Fibroblast of skin of right quadriceps (primary cell): Measurements from ENCODE around the gene LAMA5.

ENCODE experiments used
- DNase-seq: peaks from one replicate; pipeline ENCODE4 v3.0.0-alpha.2; 2013

The LAMA5 gene

DNA sequence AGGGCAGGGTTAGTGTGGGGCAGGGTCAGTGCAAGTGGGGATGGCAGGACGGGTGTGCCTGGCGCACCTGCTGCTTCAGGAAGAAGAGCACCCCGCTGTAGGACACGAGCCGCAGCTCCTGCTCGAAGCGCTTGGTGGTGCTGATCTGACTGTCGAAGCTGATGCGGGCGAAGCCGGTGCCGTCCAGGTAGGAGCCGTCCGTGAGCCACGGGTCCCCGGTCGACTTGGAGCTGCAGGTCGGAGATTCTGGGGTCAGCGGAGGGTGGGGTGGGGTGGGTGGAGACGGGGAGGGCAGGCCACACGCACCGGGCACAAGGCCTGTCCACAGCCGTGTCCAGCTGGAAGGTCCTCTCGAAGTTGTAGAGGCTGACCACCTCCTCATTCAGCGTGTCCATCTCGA lies 54.1 kb downstream of the LAMA5 start:
- DNase-seq, result no peak

DNA sequence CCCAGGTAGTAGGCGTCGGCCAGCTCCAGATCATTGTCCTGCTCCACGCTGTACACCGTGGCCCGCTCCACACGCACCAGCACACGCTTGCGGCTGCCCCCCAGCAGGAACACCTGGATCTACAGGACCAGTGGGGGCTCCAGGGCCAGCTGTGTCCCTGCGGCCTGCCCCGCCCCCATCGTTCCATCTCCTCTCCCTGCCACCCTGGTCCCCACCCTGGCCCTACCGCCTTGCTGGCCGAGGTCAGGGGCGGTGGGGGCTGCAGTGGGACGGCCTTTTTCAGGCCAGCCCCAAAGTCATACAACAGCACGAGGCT lies 54.5 kb downstream of the LAMA5 start:
- no peak for DNase-seq

- DNase-seq, result no peak
Observed at GRCh38 chr20:62311832-62312661, 55.1 kb downstream of the LAMA5 start.

- DNase-seq, result no peak
Observed at GRCh38 chr20:62311150-62311549, 56.0 kb downstream of the LAMA5 start.

DNA sequence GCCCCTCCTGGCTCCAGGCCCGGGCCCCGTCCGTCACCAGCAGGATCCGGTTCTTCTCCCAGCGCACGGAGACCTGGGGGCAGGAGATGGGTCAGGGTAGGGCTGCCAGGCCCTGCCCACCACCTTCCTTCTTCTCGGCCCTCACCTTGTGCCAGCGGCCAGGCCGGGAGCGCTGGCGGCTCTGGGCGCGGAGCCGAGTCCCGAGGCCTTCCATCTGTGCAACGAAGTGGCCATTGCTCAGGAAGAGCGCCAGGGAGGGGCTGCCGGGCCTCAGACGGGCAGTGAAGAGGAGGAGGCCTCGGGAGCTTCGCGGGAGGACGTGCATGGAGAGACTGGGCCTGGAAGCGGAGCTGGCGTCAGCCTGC lies 56.4 kb downstream of the LAMA5 start:
- DNase-seq, result no peak

- DNase-seq, result no peak
Observed at GRCh38 chr20:62309947-62310756, 57.0 kb downstream of the LAMA5 start.

GRCh38 chr20:62309198-62309944 lies 57.7 kb downstream of the LAMA5 start:
- DNase-seq, result no peak

DNA sequence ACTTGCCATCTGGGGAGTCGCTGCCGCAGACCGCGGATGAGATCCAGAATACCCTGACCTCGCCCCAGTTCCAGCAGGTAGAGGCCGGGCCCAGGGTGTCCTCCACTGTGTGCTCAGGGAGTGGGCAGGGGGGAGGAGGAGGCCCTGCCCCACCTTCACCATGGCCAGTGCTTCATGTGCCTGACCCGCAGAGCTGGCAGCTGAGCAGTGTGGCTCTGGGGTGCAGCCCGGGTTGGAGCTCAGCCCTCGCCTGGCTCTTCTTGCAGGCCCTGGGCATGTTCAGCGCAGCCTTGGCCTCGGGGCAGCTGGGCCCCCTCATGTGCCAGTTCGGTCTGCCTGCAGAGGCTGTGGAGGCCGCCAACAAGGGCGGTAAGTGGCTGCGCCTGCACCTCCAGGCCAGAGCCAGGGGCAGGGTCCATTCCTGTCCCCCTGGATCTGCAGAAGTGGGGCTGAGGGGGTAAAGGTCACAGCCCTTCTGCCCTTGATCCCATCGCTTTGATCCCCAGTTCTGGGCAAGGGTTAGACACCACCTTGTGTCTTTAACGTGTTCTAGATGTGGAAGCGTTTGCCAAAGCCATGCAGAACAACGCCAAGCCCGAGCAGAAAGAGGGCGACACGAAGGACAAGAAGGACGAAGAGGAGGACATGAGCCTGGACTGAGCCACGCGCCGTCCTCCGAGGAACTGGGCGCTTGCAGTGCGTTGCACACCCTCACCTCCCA lies 58.9 kb downstream of the LAMA5 start:
- no peak for DNase-seq

DNA sequence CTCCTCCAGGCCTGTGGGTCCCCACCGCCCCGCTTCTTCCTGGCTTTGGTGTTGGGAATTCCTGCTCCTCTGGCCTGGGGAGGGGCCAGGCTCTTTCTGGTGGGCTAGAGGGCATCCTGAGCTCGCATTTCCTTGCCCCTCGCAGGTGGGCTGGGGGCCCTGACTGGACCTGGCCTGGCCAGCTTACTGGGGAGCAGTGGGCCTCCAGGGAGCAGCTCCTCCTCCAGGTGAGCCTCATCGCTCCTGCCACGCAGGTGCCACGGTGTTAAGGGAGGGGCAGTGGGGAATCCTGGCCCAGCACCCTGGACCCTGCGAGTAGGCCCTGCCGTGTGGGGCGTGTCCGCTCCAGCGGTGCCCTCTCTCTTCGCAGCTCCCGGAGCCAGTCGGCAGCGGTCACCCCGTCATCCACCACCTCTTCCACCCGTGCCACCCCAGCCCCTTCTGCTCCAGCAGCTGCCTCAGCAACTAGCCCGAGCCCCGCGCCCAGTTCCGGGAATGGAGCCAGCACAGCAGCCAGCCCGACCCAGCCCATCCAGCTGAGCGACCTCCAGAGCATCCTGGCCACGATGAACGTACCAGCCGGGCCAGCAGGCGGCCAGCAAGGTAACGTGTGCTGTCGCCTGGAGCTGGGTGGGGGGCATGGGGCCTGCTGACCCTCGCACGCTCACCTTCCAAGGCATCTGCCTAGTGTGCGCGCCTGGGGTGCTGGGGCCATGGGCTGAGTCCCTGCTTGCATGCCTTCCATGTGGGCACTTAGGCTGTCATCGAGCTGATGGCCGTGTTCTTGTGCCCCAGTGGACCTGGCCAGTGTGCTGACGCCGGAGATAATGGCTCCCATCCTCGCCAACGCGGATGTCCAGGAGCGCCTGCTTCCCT lies 59.6 kb downstream of the LAMA5 start:
- DNase-seq, result no peak

DNA sequence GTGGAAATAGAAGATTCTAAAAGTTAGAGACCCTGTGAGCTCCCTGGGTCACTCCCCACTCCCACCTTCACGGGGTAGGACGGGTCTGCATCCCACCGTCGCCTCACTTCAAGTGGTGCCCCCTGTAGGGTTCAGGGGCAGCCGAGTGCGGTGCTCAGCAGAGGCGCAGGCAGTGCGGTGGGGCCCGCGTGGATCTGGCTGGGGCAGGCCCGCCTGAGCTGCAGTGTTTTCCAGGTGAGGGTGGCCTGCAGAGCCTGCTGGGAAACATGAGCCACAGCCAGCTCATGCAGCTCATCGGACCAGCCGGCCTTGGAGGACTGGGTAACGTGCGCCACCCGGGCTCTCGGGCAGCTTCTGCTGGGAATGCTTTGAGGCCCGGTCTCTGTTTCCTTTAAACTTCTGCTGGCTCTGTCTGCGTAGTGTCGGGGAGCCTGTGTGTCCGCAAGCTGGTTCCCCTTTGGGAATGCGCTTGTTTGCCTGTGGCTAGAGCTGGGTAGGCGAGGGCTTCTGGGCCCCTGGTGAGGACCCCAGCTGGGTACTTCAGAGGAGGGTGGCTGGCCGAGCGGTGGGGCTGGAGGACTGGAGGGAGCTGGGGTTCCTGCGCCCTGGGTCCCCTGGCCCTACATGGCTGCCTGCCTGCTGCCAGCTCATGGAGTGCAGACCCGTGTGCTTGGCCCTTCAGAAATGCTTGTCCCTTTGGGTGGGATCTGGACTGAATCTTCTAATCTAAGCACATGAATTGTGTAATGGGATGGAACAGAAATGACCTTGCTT lies 60.5 kb downstream of the LAMA5 start:
- DNase-seq, result no peak

DNA sequence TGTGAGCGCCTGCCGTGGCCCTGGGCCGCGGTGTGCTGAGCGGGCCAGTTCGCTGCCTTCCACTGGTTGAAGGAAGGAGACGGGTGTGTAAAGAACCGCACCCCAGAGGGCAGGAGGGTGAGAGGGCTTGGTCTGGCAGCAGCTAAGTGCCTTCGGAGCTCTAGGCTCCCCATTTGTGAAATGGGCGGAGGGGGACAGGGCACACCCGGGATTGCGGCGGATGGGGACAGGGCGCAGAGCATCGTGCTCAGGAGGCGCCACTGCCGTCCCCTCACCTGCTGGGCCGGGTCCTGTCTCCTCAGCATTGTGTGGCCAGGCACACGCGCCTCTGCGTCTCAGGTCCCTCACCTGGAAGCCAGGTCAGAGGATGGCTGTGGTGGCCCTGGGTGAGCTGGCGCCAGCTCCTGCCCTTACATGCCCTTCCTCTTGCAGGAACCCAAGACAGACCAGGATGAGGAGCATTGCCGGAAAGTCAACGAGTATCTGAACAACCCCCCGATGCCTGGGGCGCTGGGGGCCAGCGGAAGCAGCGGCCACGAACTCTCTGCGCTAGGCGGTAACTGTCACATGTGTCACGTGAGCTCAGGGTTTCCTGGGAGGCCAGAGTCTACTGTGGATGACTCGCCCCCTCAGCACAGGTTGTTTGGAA lies 61.2 kb downstream of the LAMA5 start:
- no peak for DNase-seq

- DNase-seq, result no peak
Observed at GRCh38 chr20:62305149-62305764, 61.9 kb downstream of the LAMA5 start.

- DNase-seq, result no peak
Observed at GRCh38 chr20:62304331-62305148, 62.6 kb downstream of the LAMA5 start.

GRCh38 chr20:62303340-62304226 lies 63.5 kb downstream of the LAMA5 start:
- peak; percentile 6 for DNase-seq

DNA sequence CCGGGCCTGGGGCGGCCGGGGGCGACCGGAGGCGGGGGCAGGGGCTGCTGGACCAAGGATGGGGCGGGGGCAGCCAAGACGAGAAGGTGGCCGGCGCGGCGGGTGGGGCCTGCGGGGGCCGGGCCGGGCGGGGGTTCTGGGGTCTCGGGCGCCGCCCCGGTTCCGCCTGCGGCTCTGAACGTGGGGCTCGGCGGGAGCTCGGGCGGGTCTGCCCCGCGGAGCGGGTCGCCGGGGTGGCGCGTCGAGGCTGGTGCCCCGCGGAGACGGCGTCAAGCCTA lies 64.1 kb downstream of the LAMA5 start:
- no peak for DNase-seq

DNA sequence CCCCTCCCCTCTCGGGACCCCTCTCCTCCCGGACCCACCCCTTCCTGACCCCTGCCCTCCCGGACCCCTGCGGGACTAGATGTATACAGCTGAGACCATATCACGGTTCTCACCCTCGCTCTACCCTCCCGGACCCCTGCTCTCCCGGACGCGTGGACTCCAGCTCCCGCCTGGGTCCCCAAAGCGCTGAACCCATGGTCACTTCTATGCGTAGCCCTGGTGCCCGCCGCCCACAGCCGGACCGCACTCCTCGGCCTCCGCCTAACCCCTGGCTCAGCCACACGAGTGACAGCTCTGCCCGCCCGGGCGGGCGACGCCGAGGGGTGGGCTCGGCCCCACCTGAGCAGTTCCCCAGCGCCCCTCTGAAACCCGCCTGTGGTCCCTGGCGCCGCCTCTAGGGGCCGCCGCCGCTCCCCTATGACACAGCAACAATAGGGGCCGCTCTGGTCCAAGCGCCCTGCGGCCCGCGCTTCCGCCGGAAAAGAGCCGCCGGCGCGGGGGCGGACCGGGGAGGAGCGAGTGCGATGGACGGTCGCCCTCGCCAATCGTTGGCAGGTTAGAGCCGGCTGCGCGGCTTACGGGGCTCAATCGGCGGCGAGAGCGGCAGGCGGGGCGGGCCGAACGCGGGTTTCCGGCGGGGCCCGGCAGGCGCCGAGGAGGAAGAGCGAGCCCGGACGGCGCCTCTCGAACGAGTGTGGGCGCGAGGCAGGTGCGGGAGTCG lies 64.6 kb downstream of the LAMA5 start, which contains the start of gene ADRM1:
Gene ADRM1 (plus strand): TSS at position 657 of the 721 bp plus-strand sequence. CDS start 572 bp downstream, outside the sequence.
- DNase-seq, result peak; percentile 97

DNA sequence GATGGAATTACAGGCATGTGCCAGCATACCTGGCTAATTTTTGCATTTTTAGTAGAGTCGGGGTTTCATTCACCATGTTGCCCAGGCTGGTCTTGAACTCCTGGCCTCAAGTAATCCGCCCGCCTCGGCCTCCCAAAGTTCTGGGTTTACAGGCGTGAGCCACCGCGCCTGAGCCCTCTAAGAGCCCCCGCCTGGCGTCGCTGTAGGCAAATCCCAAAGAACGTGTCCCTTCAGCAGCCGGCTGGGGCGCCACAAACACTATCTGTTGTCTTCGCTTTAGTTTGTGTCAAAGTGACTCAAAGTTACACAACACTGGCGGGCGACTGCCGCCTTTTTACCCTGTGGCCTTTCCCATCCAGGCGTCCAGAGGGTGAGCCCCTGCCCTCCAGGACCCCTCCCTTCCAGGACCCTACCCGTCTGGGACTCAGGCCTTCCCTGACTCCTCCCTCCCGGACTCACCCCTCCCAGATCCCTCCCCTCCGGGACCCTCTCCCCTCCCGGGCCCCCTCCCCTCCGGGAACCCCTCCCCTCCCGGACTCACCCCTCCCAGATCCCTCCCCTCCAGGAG lies 65.3 kb downstream of the LAMA5 start:
- peak; percentile 93 for DNase-seq
